ENCODE results near the gene EZH1. TPM values are rescaled to one million over a fixed set of nuclear protein-coding genes. Genes with fewer than 3 reads are reported as not detected.

Gene EZH1
- total and polyA plus RNA-seq, 2 experiments from 2014 or later: 22.4 to 22.8 TPM

- peak overlapping the region; percentile 48 for H3K4me2 ChIP-seq (ENCODE audit: unreplicated experiment)
- no peaks in the 10 kb centered on the region for H3K9me2 ChIP-seq (ENCODE audit: insufficient read depth)
- TF ChIP-seq EZH2 (IDR thresholded peaks at IDR 0.05; ENCODE audit: insufficient read depth, poor library complexity, severe bottlenecking) (no peak), EZH2phosphoT487 (IDR thresholded peaks at IDR 0.05; ENCODE audit: insufficient read depth, low read depth) (no peak)
- peak overlapping the region; percentile 85 for H3K27ac ChIP-seq
- DNase-seq: peak; percentile 90
- peak overlapping the region; percentile 78 for H2AFZ ChIP-seq
- peaks cover 21% of the 10 kb centered on the region for H3F3A ChIP-seq (ENCODE audit: insufficient read depth)
- peaks cover 31% of the 10 kb centered on the region for H3K4me1 ChIP-seq (ENCODE audit: insufficient read depth)
- no peaks in the 10 kb centered on the region for H4K20me1 ChIP-seq (ENCODE audit: insufficient read depth)
- H3K79me2 ChIP-seq (ENCODE audit: insufficient read depth): peaks cover 25% of the 10 kb centered on the region
- in situ Hi-C loops (cut with MboI): no loop called here
- H3K27me3 ChIP-seq (replicated peaks; ENCODE audit: insufficient read depth): no peaks in the 10 kb centered on the region
- no peaks in the 10 kb centered on the region for H3K36me3 ChIP-seq (ENCODE audit: low read depth)
- no peaks in the 10 kb centered on the region for H3K9me3 ChIP-seq (ENCODE audit: low read depth)
- 8 to 10% methylated on average over 45 to 62 of the region's 78 CpGs for WGBS, 2 experiments (ENCODE audit: low coverage in 1 of 2, low lambda C conversion rate in 2 of 2, missing lambda C conversion rate in 2 of 2)
- peak overlapping the region; percentile 77 for H3K9ac ChIP-seq
- peak overlapping the region; percentile 37 for H3K4me3 ChIP-seq
These were observed 65.1 kb downstream of the EZH1 start for GRCh38 chr17:42679492-42680330.

- peak overlapping the region; percentile 78 for H2AFZ ChIP-seq
- in situ Hi-C loops (cut with MboI): no loop called here
- H3K9me3 ChIP-seq (ENCODE audit: low read depth): no peaks in the 10 kb centered on the region
- H3K4me1 ChIP-seq (ENCODE audit: insufficient read depth): peaks cover 37% of the 10 kb centered on the region
- H4K20me1 ChIP-seq (ENCODE audit: insufficient read depth): no peaks in the 10 kb centered on the region
- H3K27ac ChIP-seq: peak overlapping the region; percentile 85
- H3K9ac ChIP-seq: peak overlapping the region; percentile 77
- WGBS, 2 experiments (ENCODE audit: low coverage in 1 of 2, low lambda C conversion rate in 2 of 2, missing lambda C conversion rate in 2 of 2): 5 to 21% methylated on average over 6 to 18 of the region's 18 CpGs
- H3K4me3 ChIP-seq: peak overlapping the region; percentile 72
- H3K79me2 ChIP-seq (ENCODE audit: insufficient read depth): peaks cover 32% of the 10 kb centered on the region
- no peaks in the 10 kb centered on the region for H3K36me3 ChIP-seq (ENCODE audit: low read depth)
- TF ChIP-seq EZH2phosphoT487 (IDR thresholded peaks at IDR 0.05; ENCODE audit: insufficient read depth, low read depth) (no peak), EZH2 (IDR thresholded peaks at IDR 0.05; ENCODE audit: insufficient read depth, poor library complexity, severe bottlenecking) (no peak)
- peaks cover 21% of the 10 kb centered on the region for H3F3A ChIP-seq (ENCODE audit: insufficient read depth)
- peak; percentile 70 for DNase-seq
- peak overlapping the region; percentile 80 for H3K4me2 ChIP-seq (ENCODE audit: unreplicated experiment)
- H3K9me2 ChIP-seq (ENCODE audit: insufficient read depth): no peaks in the 10 kb centered on the region
- H3K27me3 ChIP-seq (replicated peaks; ENCODE audit: insufficient read depth): no peaks in the 10 kb centered on the region
These were observed 65.8 kb downstream of the EZH1 start for GRCh38 chr17:42678951-42679491.

GRCh38 chr17:42677921-42678781 is 66.7 kb downstream of the EZH1 start:
- Histone ChIP-seq H3K9ac (peak overlapping the region; percentile 77), H2AFZ (peak overlapping the region; percentile 68), H4K20me1 (ENCODE audit: insufficient read depth) (no peaks in the 10 kb centered on the region), H3F3A (ENCODE audit: insufficient read depth) (peaks cover 21% of the 10 kb centered on the region), H3K27me3 (replicated peaks; ENCODE audit: insufficient read depth) (no peaks in the 10 kb centered on the region), H3K27ac (peak overlapping the region; percentile 85), H3K79me2 (ENCODE audit: insufficient read depth) (peaks cover 36% of the 10 kb centered on the region), H3K4me3 (peak overlapping the region; percentile 72), H3K9me3 (ENCODE audit: low read depth) (no peaks in the 10 kb centered on the region), H3K4me1 (ENCODE audit: insufficient read depth) (peaks cover 42% of the 10 kb centered on the region), H3K36me3 (ENCODE audit: low read depth) (no peaks in the 10 kb centered on the region), H3K4me2 (ENCODE audit: unreplicated experiment) (peak overlapping the region; percentile 90), H3K9me2 (ENCODE audit: insufficient read depth) (no peaks in the 10 kb centered on the region)
- WGBS, 2 experiments (ENCODE audit: low coverage in 1 of 2, low lambda C conversion rate in 2 of 2, missing lambda C conversion rate in 2 of 2): 1 to 2% methylated on average over 43 to 51 of the region's 53 CpGs
- DNase-seq: peak; percentile 93
- in situ Hi-C loops (cut with MboI): no loop called here
- TF ChIP-seq EZH2 (IDR thresholded peaks at IDR 0.05; ENCODE audit: insufficient read depth, poor library complexity, severe bottlenecking) (no peak), EZH2phosphoT487 (IDR thresholded peaks at IDR 0.05; ENCODE audit: insufficient read depth, low read depth) (no peak)

All from GM23248 (cell line).